ENCODE results near the gene RSRP1. TPM values are rescaled to one million over a fixed set of nuclear protein-coding genes. Genes with fewer than 3 reads are reported as not detected.

Gene RSRP1
- polyA plus RNA-seq, 3 donors, result 146 to 153 (median 147) TPM

- no peak for DNase-seq (ENCODE audit: low read depth in 3 of 3, low spot score in 2 of 3)
Observed at GRCh38 chr1:25219661-25220251, 27.5 kb downstream of the RSRP1 start.

GRCh38 chr1:25217598-25218232 is 29.5 kb downstream of the RSRP1 start:
- no peak for DNase-seq (ENCODE audit: low read depth in 3 of 3, low spot score in 2 of 3)

- no peak for DNase-seq (ENCODE audit: low read depth in 3 of 3, low spot score in 2 of 3)
Observed at GRCh38 chr1:25217015-25217414, 30.2 kb downstream of the RSRP1 start.

GRCh38 chr1:25216123-25216522 is 31.1 kb downstream of the RSRP1 start:
- no peak for DNase-seq (ENCODE audit: low read depth in 3 of 3, low spot score in 2 of 3)

- no peak for DNase-seq (ENCODE audit: low read depth in 3 of 3, low spot score in 2 of 3)
Observed at GRCh38 chr1:25212725-25213124, 34.5 kb downstream of the RSRP1 start.

GRCh38 chr1:25210728-25211127 is 36.5 kb downstream of the RSRP1 start:
- DNase-seq (ENCODE audit: low read depth in 3 of 3, low spot score in 2 of 3), result no peak

- no peak for DNase-seq (ENCODE audit: low read depth in 3 of 3, low spot score in 2 of 3)
Observed at GRCh38 chr1:25209516-25209915, 37.7 kb downstream of the RSRP1 start.

GRCh38 chr1:25208561-25209222 is 38.6 kb downstream of the RSRP1 start:
- no peak for DNase-seq (ENCODE audit: low read depth in 3 of 3, low spot score in 2 of 3)

- no peak for DNase-seq (ENCODE audit: low read depth in 3 of 3, low spot score in 2 of 3)
Observed at GRCh38 chr1:25208092-25208491, 39.2 kb downstream of the RSRP1 start.

- DNase-seq (ENCODE audit: low read depth in 3 of 3, low spot score in 2 of 3), result no peak
Observed at GRCh38 chr1:25206201-25206600, 41.1 kb downstream of the RSRP1 start.

- DNase-seq (ENCODE audit: low read depth in 3 of 3, low spot score in 2 of 3), result no peak
Observed at GRCh38 chr1:25205786-25206185, 41.5 kb downstream of the RSRP1 start.

- no peak for DNase-seq (ENCODE audit: low read depth in 3 of 3, low spot score in 2 of 3)
Observed at GRCh38 chr1:25204797-25205480, 42.3 kb downstream of the RSRP1 start.

- no peak for DNase-seq (ENCODE audit: low read depth in 3 of 3, low spot score in 2 of 3)
Observed at GRCh38 chr1:25201006-25201405, 46.2 kb downstream of the RSRP1 start.

GRCh38 chr1:25199819-25200620 is 47.2 kb downstream of the RSRP1 start:
- no peak for DNase-seq (ENCODE audit: low read depth in 3 of 3, low spot score in 2 of 3)

GRCh38 chr1:25198663-25199252 is 48.5 kb downstream of the RSRP1 start:
- no peak for DNase-seq (ENCODE audit: low read depth in 3 of 3, low spot score in 2 of 3)

- no peak for DNase-seq (ENCODE audit: low read depth in 3 of 3, low spot score in 2 of 3)
Observed at GRCh38 chr1:25197982-25198662, 49.1 kb downstream of the RSRP1 start.

GRCh38 chr1:25197235-25197975 is 49.8 kb downstream of the RSRP1 start:
- DNase-seq (ENCODE audit: low read depth in 3 of 3, low spot score in 2 of 3), result no peak

GRCh38 chr1:25196830-25197229 is 50.4 kb downstream of the RSRP1 start:
- no peak for DNase-seq (ENCODE audit: low read depth in 3 of 3, low spot score in 2 of 3)

GRCh38 chr1:25195835-25196234 is 51.4 kb downstream of the RSRP1 start:
- no peak for DNase-seq (ENCODE audit: low read depth in 3 of 3, low spot score in 2 of 3)
